GM19455 (cell line): Measurements from ENCODE around the gene RASSF10.

Source experiments
- ATAC-seq: cut with Tn5 transposase; IDR thresholded peaks from one replicate; pipeline ENCODE4 v1.9.1; 2021; ENCODE audit not compliant: unreplicated experiment

Gene RASSF10

DNA sequence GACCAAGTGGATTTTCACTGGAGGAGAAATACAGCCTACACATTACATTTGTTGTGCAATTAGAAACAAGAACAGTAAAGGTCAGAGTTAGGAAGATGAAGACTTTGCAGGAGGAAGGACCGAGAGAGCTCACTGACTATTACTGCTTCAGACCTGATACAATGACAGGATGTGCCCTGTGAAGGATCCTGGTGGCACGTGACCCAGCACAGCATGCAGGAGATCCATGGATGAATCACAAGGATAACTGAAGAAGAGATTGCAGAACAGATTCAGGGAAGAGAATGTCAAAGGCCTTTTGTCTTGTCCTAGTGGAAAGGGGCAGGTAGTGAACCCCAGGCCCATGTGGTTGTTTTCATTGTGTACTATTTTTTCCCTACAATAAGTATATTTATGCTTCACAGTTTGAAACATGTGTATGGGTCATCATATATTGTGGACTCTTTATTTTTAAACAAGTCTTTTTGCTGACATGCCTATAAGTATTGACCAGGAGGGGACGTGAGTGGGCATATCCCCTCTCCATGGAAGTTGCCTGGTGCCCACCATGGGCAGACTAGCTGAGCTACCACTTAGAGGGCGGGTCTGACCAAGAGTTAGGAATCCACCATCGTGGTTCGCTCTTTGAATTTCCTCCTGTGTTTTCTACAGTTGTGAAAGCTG is 44.3 kb downstream of the RASSF10 start:
- ATAC-seq: no peak

DNA sequence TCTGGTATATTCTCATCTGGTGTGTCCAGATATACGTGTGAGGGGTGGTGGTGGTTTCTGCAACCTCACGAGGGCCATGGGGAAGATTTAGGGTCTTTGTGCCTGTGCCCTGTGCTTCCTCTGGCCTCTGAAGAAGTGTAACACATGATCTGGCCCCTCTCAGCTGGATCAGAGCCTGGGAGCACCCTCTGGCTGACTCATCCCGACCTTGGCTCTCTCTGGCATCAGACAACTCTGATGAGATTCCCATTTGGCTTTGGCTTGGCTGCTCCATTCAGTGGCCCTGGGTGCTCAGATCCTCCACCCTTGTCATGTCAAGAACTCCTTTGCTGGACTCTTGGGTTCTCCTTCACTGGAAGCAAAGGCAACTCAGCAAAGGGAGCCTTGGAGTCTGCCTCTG is 45.2 kb downstream of the RASSF10 start:
- ATAC-seq: no peak

GRCh38 chr11:13055200-13055599 is 46.1 kb downstream of the RASSF10 start:
- ATAC-seq: no peak

DNA sequence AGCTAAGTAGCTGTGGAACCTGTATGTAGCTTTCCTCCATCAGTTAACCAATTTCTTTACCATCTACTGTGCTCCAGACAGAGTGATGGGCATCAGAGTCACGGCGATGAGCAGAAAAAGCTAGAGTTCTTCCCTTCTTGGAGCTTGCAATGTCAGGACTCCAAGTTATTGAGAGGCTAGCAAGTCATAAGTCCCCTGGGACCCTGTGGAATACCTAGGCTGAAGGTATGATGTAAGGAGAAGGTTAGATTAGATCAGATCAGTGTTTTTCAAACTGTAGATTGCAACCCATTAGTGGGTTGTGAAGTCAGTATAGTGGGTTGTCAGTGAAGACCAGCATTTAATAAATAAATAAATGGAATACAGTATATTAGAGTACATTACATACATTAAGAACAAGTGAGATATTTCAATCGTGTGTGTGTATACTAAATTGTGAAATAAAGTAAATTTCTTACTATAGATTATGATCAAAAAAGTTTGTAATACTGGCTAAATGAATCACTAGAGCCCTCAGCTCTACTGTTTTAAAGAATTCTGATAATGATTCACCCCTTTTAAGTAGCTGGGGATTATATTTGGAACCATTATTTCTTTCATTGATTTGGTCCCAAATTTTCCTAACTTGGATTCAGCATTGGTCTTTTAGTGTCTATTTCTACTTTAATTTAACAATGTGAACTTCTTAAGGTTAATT is 52.3 kb downstream of the RASSF10 start:
- ATAC-seq: no peak
